ENCODE data around the gene MYPOP.
"Not testable (repeated sequence)": the region's sequence is repeated elsewhere in the genome, so short reads cannot be mapped to it uniquely, and the experiment has no call there.

The MYPOP gene

GRCh38 chr19:45906221-45906620, 3.8 kb upstream of the MYPOP start:
- no peak for DNase-seq

DNA sequence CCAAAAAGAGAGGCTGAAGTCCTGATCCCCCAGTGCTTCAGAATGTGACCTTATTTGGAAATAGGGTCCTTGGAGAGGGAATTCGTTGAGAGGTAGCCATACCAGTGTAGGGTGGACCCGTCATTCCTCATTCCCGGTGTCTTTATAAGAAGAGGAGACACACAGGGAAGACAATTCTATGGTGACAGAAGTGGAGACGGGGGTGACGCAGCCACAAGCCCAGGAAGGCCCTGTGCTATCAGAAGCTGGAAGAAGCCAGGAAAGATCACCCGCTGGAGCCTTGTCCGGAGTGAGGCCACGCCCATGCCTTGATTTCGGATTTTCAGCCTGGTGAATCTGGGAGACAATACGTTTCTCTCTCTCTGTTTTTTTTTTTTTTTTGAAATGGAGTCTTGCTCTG, 2.6 kb upstream of the MYPOP start:
- DNase-seq = no peak

DNA sequence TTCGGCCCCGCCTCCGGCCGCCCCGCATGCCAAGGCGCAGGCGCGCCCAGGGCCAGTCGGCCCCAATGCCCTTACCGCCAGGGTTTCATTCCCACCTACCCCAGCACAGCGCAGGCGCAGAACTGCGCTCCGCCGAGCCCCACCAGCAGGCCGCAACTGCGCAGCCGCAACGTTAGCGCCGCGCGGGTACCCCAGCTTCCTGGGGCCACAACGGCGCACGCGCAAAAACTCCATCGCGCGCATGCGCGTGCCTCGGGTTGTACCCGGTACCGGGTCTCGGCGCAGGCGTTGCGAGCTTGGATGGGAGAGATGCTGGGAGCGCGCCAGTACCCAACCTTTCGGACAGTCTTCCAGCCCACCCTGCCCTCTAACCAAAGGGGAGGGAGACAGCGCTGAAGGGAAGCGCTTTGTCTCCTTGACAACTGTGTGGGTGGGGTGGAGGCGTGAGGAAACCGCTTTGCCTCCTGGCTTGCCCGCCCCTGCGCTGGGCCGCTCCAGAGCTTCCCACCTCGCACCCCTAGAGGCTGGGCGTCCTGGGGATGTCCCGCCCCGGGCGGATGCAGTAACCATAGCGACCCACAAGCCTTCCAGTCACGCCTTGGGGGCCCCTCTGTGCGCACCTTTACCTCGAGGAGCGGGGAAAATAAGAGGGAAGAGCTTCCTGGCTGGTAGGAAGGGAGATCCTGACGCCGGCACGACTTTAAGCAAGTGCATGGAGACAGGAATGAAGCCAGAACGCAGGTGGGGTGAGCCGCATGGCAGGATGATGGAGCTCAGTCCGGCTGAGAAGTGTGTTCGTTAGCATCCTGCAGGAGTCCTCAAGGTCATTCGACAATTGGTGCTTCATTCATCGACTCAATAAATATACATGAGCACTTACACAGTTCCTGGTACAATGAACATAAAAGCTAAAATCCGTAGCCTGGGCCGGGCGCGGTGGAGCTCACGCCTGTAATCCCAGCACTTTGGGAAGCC, 525 bp upstream of the MYPOP start:
- peak; percentile 98 to 100 for DNase-seq

GRCh38 chr19:45901432-45901911, 941 bp downstream of the MYPOP start:
- peak; percentile 21 to 32 for DNase-seq

- no peak for DNase-seq
Observed at GRCh38 chr19:45900738-45901431, 1.5 kb downstream of the MYPOP start.

- no peak for DNase-seq
Observed at GRCh38 chr19:45899919-45900589, 2.4 kb downstream of the MYPOP start.

DNA sequence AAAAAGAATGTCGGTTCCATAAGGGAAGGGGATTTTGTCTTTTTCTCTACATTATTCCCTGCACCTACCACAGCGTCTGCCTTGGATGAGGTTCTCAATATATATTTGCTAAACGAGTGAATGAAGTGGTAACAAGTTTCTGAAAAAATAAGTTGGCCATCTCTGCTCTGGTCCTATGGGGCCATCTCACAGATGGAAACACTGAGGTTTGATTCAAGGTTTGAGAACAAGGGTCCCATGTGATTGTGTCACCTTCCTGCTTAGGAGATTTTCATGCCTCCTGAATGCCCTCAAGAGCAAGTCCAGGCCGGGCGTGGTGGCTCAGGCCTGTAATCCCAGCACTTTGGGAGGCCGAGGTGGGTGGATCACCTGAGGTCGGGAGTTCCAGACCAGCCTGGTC, 3.2 kb downstream of the MYPOP start:
- DNase-seq = no peak

- DNase-seq = no peak
Observed at GRCh38 chr19:45897261-45897812, 5.1 kb downstream of the MYPOP start.

DNA sequence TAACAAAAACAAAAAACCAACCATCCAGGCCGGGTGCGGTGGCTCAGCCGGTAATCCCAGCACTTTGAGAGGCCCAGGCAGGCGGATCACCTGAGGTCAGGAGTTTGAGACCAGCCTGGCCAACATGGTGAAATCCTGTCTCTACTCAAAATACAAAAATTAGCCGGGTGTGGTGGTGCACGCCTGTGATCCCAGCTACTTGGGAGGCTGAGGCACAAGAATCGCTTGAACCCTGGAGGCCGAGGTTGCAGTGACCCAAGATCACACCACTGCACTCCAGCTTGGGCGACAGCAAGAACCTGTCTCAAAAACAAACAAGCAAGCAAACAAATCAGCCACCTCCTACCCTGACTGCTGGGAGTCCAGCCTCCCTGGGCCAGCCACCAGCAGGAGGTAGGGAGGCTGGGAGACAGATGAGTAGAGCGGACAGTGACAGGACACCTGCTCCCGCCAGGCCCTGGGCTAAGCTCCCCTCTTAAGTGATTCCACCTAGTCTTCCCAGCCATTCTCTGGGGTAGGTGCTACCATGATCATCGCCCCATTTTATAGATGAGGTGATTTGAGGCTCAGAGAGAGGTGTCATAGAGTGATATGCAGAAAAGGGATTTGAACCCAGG, 6.3 kb downstream of the MYPOP start:
- not testable (repeated sequence) for DNase-seq

DNA sequence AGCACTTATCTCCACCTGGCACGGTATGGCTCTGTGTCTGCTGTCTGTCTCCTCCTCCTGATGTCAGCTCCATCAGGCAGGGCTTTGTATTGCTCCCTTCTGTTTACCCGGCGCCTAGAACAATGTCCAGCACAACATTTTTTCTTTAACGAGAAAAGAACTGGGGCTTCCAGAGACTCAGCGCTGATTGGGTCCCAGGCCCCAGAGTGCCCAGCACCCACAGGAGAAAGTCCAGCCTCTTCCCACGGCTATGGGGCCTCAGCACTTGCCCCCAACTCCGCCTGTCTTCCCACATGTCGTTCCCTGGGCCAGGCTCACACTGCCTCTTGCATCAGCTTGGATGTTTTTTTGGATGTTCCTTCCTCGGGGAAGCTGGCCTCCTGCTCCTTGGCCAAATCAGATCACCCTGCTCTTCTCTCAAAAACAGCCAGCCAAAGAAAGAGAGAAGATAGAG, 6.9 kb downstream of the MYPOP start:
- DNase-seq = no peak

- no peak for DNase-seq
Observed at GRCh38 chr19:45890877-45891276, 11.5 kb downstream of the MYPOP start.

DNA sequence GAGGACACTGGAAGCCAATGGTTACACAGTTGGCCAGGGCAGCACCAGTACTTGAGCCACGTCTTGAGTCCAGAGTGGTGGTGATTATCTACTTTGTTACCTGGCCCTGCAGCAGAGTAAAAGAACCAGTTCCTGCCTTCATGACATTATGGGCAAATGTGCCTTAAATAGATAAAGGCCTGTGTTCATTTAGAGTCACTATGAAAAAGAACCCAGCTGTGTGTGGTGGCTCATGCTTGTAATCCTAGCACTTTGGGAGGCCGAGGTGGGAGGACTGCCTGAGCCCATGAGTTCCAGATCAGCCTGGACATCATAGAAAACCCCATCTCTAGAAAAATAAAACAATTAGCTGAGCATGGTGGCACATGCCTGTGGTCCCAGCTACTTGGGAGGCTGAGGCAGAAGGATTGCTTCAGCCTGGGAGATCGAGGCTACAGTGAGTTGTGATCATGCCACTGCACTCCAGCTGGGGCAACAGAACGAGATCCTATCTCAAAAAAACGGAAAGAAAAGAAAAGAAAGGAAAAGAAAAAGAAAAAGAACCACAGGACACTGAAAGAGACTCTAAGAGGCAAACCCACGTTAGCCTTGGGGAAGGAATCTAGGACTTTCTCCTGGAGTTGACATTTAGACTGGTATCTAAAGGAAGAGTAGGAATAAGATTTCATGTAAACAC, 13.1 kb downstream of the MYPOP start:
- no peak for DNase-seq

- DNase-seq = no peak
Observed at GRCh38 chr19:45887200-45887710, 15.2 kb downstream of the MYPOP start.

GRCh38 chr19:45886427-45887199, 15.8 kb downstream of the MYPOP start:
- DNase-seq = peak; percentile 81 to 85

- peak; percentile 81 to 85 for DNase-seq
Observed at GRCh38 chr19:45885556-45886426, 16.6 kb downstream of the MYPOP start, which contains the start of gene IRF2BP1. TSS of gene IRF2BP1 (minus strand) at chr19:45886141. CDS start at chr19:45885774, 367 bp downstream.

GRCh38 chr19:45884682-45885555, 17.5 kb downstream of the MYPOP start:
- DNase-seq = no peak

- no peak for DNase-seq
Observed at GRCh38 chr19:45883881-45884681, 18.3 kb downstream of the MYPOP start.

- DNase-seq = no peak
Observed at GRCh38 chr19:45883586-45883880, 18.9 kb downstream of the MYPOP start.

Measured in stimulated activated CD4-positive, alpha-beta T cell treated with anti-CD3 and anti-CD28 coated beads, Interleukin-4, amount 100 ng/mL, for 4 hours (primary cell).